H1 (cell line): Measurements from ENCODE around the gene FAM193A. TPM values are rescaled to one million over a fixed set of nuclear protein-coding genes. Genes with fewer than 3 reads are reported as not detected.

Experiments used
- CTCF ChIA-PET: fragments of 300-600 bp; sonication (Branson Sonifier 250); formaldehyde crosslinking; loops from one replicate; lab custom pipeline; 2021; ENCODE audit not compliant: partially characterized antibody; lab: Charles Lee
- POLR2A ChIA-PET: fragments of 300-600 bp; sonication (Branson Sonifier 250); formaldehyde crosslinking; loops from one replicate; lab custom pipeline; 2021; ENCODE audit warnings: inconsistent platforms; ENCODE audit not compliant: partially characterized antibody; lab: Charles Lee
- DNase-seq, 2 experiments: peaks; one replicate each; pipeline versions ENCODE4 v3.0.0 to v3.0.0-alpha.2; 2010 to 2022; ENCODE audit warnings: low spot score in 2 of 2, low read depth in 1 of 2, mixed read lengths in 1 of 2
- FAIRE-seq: peaks from 2 replicates; lab custom pipeline; 2011; peaks lifted over from hg19 to GRCh38; lab: Jason Lieb, UNC
- H2AFZ ChIP-seq: 2 replicates; pipeline ENCODE4 v1.8.1; 2012; ENCODE audit warnings: low read length, inconsistent platforms
- H2AK5ac ChIP-seq: 2 replicates; pipeline ENCODE4 v1.6.1; 2013; ENCODE audit warnings: low read depth, low read length
- H2BK120ac ChIP-seq: replicated peaks from 2 replicates; pipeline ENCODE3; 2013; ENCODE audit warnings: low read depth, low read length, inconsistent platforms
- H2BK12ac ChIP-seq: 2 replicates; pipeline ENCODE4 v1.6.1; 2013; ENCODE audit warnings: low read depth, low read length
- H2BK15ac ChIP-seq: 2 replicates; pipeline ENCODE4 v1.6.1; 2013; ENCODE audit warnings: low read length
- H2BK20ac ChIP-seq: 2 replicates; pipeline ENCODE4 v1.6.1; 2013; ENCODE audit warnings: low read length
- H2BK5ac ChIP-seq: 2 replicates; pipeline ENCODE4 v1.6.1; 2013; ENCODE audit warnings: low read depth, low read length
- H3K14ac ChIP-seq: 2 replicates; pipeline ENCODE4 v1.6.1; 2013; ENCODE audit warnings: inconsistent platforms; ENCODE audit not compliant: insufficient read length
- H3K18ac ChIP-seq: 2 replicates; pipeline ENCODE4 v1.6.1; 2013; ENCODE audit warnings: low read length; ENCODE audit errors: extremely low read depth
- H3K23ac ChIP-seq: 2 replicates; pipeline ENCODE4 v1.6.1; 2013; ENCODE audit warnings: inconsistent platforms; ENCODE audit not compliant: insufficient read length
- H3K23me2 ChIP-seq: 2 replicates; pipeline ENCODE4 v1.6.1; 2013; ENCODE audit warnings: low read depth, low read length
- H3K27ac ChIP-seq: 2 replicates; pipeline ENCODE4 v1.6.1; 2011; ENCODE audit warnings: low read depth, low read length, inconsistent platforms
- H3K27me3 ChIP-seq, 4 experiments: replicated peaks in 1 of 4; 1 replicate in 1 of 4; 2 replicates in 3 of 4; pipeline versions ENCODE4 v1.6.1 to v1.8.1; 2011 to 2013; ENCODE audit warnings: low read length in 3 of 4, mild to moderate bottlenecking in 3 of 4, inconsistent platforms in 2 of 4, mixed read lengths in 2 of 4, moderate library complexity in 1 of 4; ENCODE audit not compliant: control insufficient read depth in 3 of 4, insufficient read depth in 3 of 4; ENCODE audit errors: extremely low read depth in 1 of 4
- H3K36me3 ChIP-seq, 4 experiments: 2 replicates each; pipeline versions ENCODE4 v1.6.1 to v1.8.1; 2011 to 2013; ENCODE audit warnings: mild to moderate bottlenecking in 4 of 4, low read length in 3 of 4, moderate library complexity in 2 of 4, control low read depth in 1 of 4, inconsistent platforms in 1 of 4; ENCODE audit not compliant: insufficient read depth in 4 of 4, control insufficient read depth in 2 of 4
- H3K4ac ChIP-seq: replicated peaks from 2 replicates; pipeline ENCODE3; 2013; ENCODE audit warnings: low read length, low read depth, mixed read lengths, inconsistent platforms; ENCODE audit not compliant: insufficient read length
- H3K4me1 ChIP-seq, 4 experiments: replicated peaks in 1 of 4; 1 replicate in 1 of 4; 2 replicates in 3 of 4; pipeline versions ENCODE4 v1.6.1 to v1.8.1; 2011 to 2013; ENCODE audit warnings: low read length in 3 of 4, inconsistent platforms in 2 of 4, mixed read lengths in 1 of 4; ENCODE audit not compliant: insufficient read depth in 4 of 4, control insufficient read depth in 3 of 4
- H3K4me2 ChIP-seq, 2 experiments: 2 replicates each; pipeline versions ENCODE4 v1.6.1 to v1.8.1; 2011 to 2013; ENCODE audit warnings: low read depth in 2 of 2, low read length in 2 of 2, control low read depth in 1 of 2, inconsistent platforms in 1 of 2, mild to moderate bottlenecking in 1 of 2; ENCODE audit not compliant: insufficient read depth in 1 of 2
- H3K4me3 ChIP-seq, 4 experiments: fragments of 200-600, 300-600 bp in 1 of 4; sonication (generic), shearing (Covaris generic), sonication (Bioruptor Twin) in 1 of 4; 2 replicates each; pipeline versions ENCODE4 v1.5.1 to v1.8.1; 2011 to 2016; ENCODE audit warnings: low read length in 4 of 4, low read depth in 3 of 4, control low read depth in 2 of 4, inconsistent platforms in 2 of 4, mild to moderate bottlenecking in 2 of 4, mixed read lengths in 1 of 4, moderate library complexity in 1 of 4; ENCODE audit not compliant: insufficient read depth in 2 of 4; ENCODE audit errors: extremely low read depth in 1 of 4
- H3K56ac ChIP-seq: replicated peaks from 2 replicates; pipeline ENCODE3; 2013; ENCODE audit warnings: low read depth, mild to moderate bottlenecking, mixed read lengths, low read length, inconsistent platforms; ENCODE audit not compliant: insufficient read length
- H3K79me1 ChIP-seq: 2 replicates; pipeline ENCODE4 v1.6.1; 2013; ENCODE audit warnings: low read depth, low read length, control low read depth
- H3K79me2 ChIP-seq, 2 experiments: 2 replicates each; pipeline versions ENCODE4 v1.6.1 to v1.8.1; 2012 to 2013; ENCODE audit warnings: low read length in 2 of 2, mild to moderate bottlenecking in 2 of 2, inconsistent platforms in 1 of 2; ENCODE audit not compliant: insufficient read depth in 2 of 2, control insufficient read depth in 1 of 2
- H3K9ac ChIP-seq, 4 experiments: replicated peaks in 1 of 4; 1 replicate in 1 of 4; 2 replicates in 3 of 4; pipeline versions ENCODE4 v1.6.1 to v1.8.1; 2011 to 2013; ENCODE audit warnings: low read depth in 3 of 4, low read length in 3 of 4, control low read depth in 2 of 4, mild to moderate bottlenecking in 2 of 4, moderate library complexity in 2 of 4, inconsistent platforms in 1 of 4; ENCODE audit errors: extremely low read depth in 1 of 4
- H3K9me3 ChIP-seq, 2 experiments: 2 replicates each; pipeline versions ENCODE4 v1.6.1 to v1.8.1; 2012 to 2013; ENCODE audit warnings: mild to moderate bottlenecking in 2 of 2, moderate library complexity in 2 of 2, control low read depth in 1 of 2, inconsistent platforms in 1 of 2, low read depth in 1 of 2, low read length in 1 of 2, mixed read lengths in 1 of 2; ENCODE audit not compliant: insufficient read depth in 2 of 2
- H4K20me1 ChIP-seq, 2 experiments: replicated peaks in 1 of 2; 2 replicates each; pipeline versions ENCODE3 to v1.8.1; 2011 to 2013; ENCODE audit warnings: inconsistent platforms in 2 of 2, low read length in 2 of 2, mild to moderate bottlenecking in 1 of 2; ENCODE audit not compliant: insufficient read depth in 2 of 2, control insufficient read depth in 1 of 2
- H4K5ac ChIP-seq: 2 replicates; pipeline ENCODE4 v1.6.1; 2013; ENCODE audit warnings: low read length, low read depth, mixed read lengths, inconsistent platforms; ENCODE audit not compliant: insufficient read length
- H4K8ac ChIP-seq: 2 replicates; pipeline ENCODE4 v1.8.0; 2013; ENCODE audit warnings: mild to moderate bottlenecking, moderate library complexity, low read length, inconsistent platforms; ENCODE audit not compliant: insufficient read depth; ENCODE audit errors: extremely low read depth
- H4K91ac ChIP-seq: replicated peaks from 2 replicates; pipeline ENCODE3; 2013; ENCODE audit warnings: low read length, mixed read lengths, inconsistent platforms; ENCODE audit not compliant: insufficient read length
- FOSL1 ChIP-seq: IDR thresholded peaks from 2 replicates; pipeline ENCODE4 v1.6.1; 2011; ENCODE audit warnings: mild to moderate bottlenecking, low read depth, low read length, moderate library complexity; ENCODE audit not compliant: insufficient read depth
- WGBS, 2 experiments: shearing (Covaris generic) in 1 of 2; methylation state at CpG; one replicate each; pipeline versions ENCODE4 v1.1.6 to v1.1.7; 2013 to 2015; ENCODE audit warnings: low lambda C conversion rate in 2 of 2, mixed read lengths in 2 of 2, inconsistent platforms in 1 of 2, low coverage in 1 of 2, missing lambda C conversion rate in 1 of 2; ENCODE audit not compliant: insufficient replicate concordance in 2 of 2, insufficient coverage in 1 of 2, insufficient read length in 1 of 2; ENCODE audit errors: extremely low coverage in 1 of 2, missing lambda C conversion rate in 1 of 2; 5-methylcytosine and 5-hydroxymethylcytosine counted together
- polyA plus RNA-seq, 7 experiments: library from polyadenylated mRNA; depleted of rRNA in 3 of 7; stranded (reverse) in 5 of 7; unstranded in 2 of 7; fragments of >200 nt in 5 of 7; fragments of 200-250 nt in 2 of 7; gene quantifications; 1 replicate in 5 of 7; 2 replicates in 1 of 7; 4 replicates in 1 of 7; pipeline versions ENCODE4 v1.2.1 to v1.2.3, GENCODE V29; 2011 to 2013; ENCODE audit warnings: missing spikeins in 2 of 7, mixed read lengths in 2 of 7
- total RNA-seq: library from RNA; stranded (reverse); fragmentation: NEBNext Ultra II Directional; extraction: Animal tissue kit (Norgen Biotek cat#: 25700); gene quantifications from 2 replicates; pipeline ENCODE4 v1.2.1, GENCODE V29; 2021

The FAM193A gene
- total and polyA plus RNA-seq, 2 of the 8 experiments (the other 6 are each of a cell fraction or from before 2014, with no cell fraction given), result 8.7 to 26.2 TPM

GRCh38 chr4:2699534-2699933 lies 163.1 kb downstream of the FAM193A start:
- Histone ChIP-seq H4K5ac (no peak overlapping the region), H2AK5ac (no peak overlapping the region), H4K91ac (no peak overlapping the region), H2BK5ac (no peak overlapping the region), H3K27ac (no peak overlapping the region), H3K4me1 (no peaks in the 10 kb centered on the region), H2BK15ac (no peak overlapping the region), H3K36me3 (peaks cover 23 to 62% (median 46%) of the 10 kb centered on the region in 4 experiments; a peak in 7 of 8 replicates), H2AFZ (no peak overlapping the region), H3K23me2 (no peaks in the 10 kb centered on the region), H3K79me2 (no peaks in the 10 kb centered on the region), H3K56ac (no peak overlapping the region), H3K27me3 (no peaks in the 10 kb centered on the region), H2BK20ac (no peak overlapping the region), H2BK120ac (no peak overlapping the region), H4K8ac (no peak overlapping the region), H3K18ac (no peak overlapping the region), H3K79me1 (no peaks in the 10 kb centered on the region; the same call in 1 of the 2 replicates), H3K23ac (no peak overlapping the region), H3K4me2 (no peak overlapping the region), H3K9ac (no peak overlapping the region), H4K20me1 (peaks cover 3 to 19% of the 10 kb centered on the region in 2 experiments), H3K4me3 (no peak overlapping the region), H3K14ac (no peak overlapping the region), H3K9me3 (no peaks in the 10 kb centered on the region), H2BK12ac (no peak overlapping the region), H3K4ac (no peak overlapping the region)
- DNase-seq, result no peak
- WGBS, 2 experiments, result 82% methylated on average over 7 of the region's 7 CpGs; no CpG with 5 or more reads in 1 of the 2 experiments
- FAIRE-seq, result no peak
- ChIA-PET CTCF (interaction anchor here (1.6 kb wide), 1 partner anchor 68 kb away, joined by 3 read pairs; no protein-coding TSS in a partner anchor), POLR2A (no interaction called here)
- no peak for TF ChIP-seq FOSL1
